Endothelial cell of umbilical vein (primary cell): ENCODE results near the gene CNN1. TPM values are rescaled to one million over a fixed set of nuclear protein-coding genes. Genes with fewer than 3 reads are reported as not detected.

Experiments
- BruUV-seq: library from RNA; stranded (reverse); fragments of 400-500 nt; replicated peaks from 2 replicates; lab custom pipeline; 2021; lab: Mats Ljungman, UMichigan
- CTCF ChIA-PET: fragments of 300-600, 350-600 bp; sonication (Branson Sonifier 250); formaldehyde crosslinking; loops from one replicate; lab custom pipeline; 2021; ENCODE audit warnings: antibody characterized with exemption, inconsistent platforms; lab: Charles Lee
- POLR2A ChIA-PET: fragments of 300-600, 350-600 bp; sonication (Branson Sonifier 250); formaldehyde crosslinking; loops from one replicate; lab custom pipeline; 2021; ENCODE audit warnings: antibody characterized with exemption, inconsistent platforms; lab: Charles Lee
- DNase-seq: peaks from one replicate; pipeline ENCODE4 v3.0.0-alpha.2; 2011; ENCODE audit warnings: low read depth, low spot score
- FAIRE-seq: peaks from 2 replicates; lab custom pipeline; 2011; peaks lifted over from hg19 to GRCh38; lab: Jason Lieb, UNC
- H2AFZ ChIP-seq: 2 replicates; pipeline ENCODE4 v1.6.0; 2012; ENCODE audit warnings: low read depth, low read length, control low read depth, inconsistent platforms
- H3K27ac ChIP-seq: 2 replicates; pipeline ENCODE4 v1.5.1; 2011; ENCODE audit warnings: low read depth, mild to moderate bottlenecking, control low read depth, low read length, moderate library complexity; ENCODE audit not compliant: insufficient read depth
- H3K27me3 ChIP-seq, 2 experiments: 2 replicates each; pipeline versions ENCODE4 v1.6.0 to v1.6.1; 2011; ENCODE audit warnings: low read length in 2 of 2, mixed read lengths in 1 of 2; ENCODE audit not compliant: control insufficient read depth in 2 of 2, insufficient read depth in 2 of 2
- H3K36me3 ChIP-seq, 2 experiments: 2 replicates in 1 of 2; 3 replicates in 1 of 2; pipeline ENCODE4 v1.5.1; 2011; ENCODE audit warnings: low read length in 2 of 2, mild to moderate bottlenecking in 1 of 2, moderate library complexity in 1 of 2; ENCODE audit not compliant: control insufficient read depth in 2 of 2, insufficient read depth in 2 of 2; ENCODE audit errors: extremely low read depth in 1 of 2
- H3K4me1 ChIP-seq: 3 replicates; pipeline ENCODE4 v1.5.1; 2011; ENCODE audit warnings: mild to moderate bottlenecking, low read length; ENCODE audit not compliant: control insufficient read depth, insufficient read depth; ENCODE audit errors: extremely low read depth
- H3K4me2 ChIP-seq: 2 replicates; pipeline ENCODE4 v1.6.1; 2011; ENCODE audit warnings: low read length, control low read depth, mixed read lengths; ENCODE audit not compliant: insufficient read depth
- H3K4me3 ChIP-seq, 3 experiments: fragments of 200-600 bp in 1 of 3; sonication (generic), shearing (Covaris generic) in 1 of 3; replicated peaks in 1 of 3; 2 replicates each; pipeline ENCODE4 v1.5.1; 2011 to 2016; ENCODE audit warnings: control low read depth in 3 of 3, low read length in 3 of 3, mild to moderate bottlenecking in 2 of 3, inconsistent platforms in 1 of 3, low read depth in 1 of 3, moderate library complexity in 1 of 3; ENCODE audit not compliant: insufficient read depth in 1 of 3
- H3K79me2 ChIP-seq: 2 replicates; pipeline ENCODE4 v1.6.0; 2012; ENCODE audit warnings: low read length, inconsistent platforms; ENCODE audit not compliant: control insufficient read depth, insufficient read depth
- H3K9ac ChIP-seq: replicated peaks from 2 replicates; pipeline ENCODE3; 2011; ENCODE audit warnings: low read length, control low read depth; ENCODE audit not compliant: insufficient read depth; ENCODE audit errors: extremely low read depth
- H3K9me1 ChIP-seq: replicated peaks from 3 replicates; pipeline ENCODE4 v1.6.0; 2011; ENCODE audit warnings: mild to moderate bottlenecking, low read length; ENCODE audit not compliant: control insufficient read depth, insufficient read depth; ENCODE audit errors: extremely low read depth
- H3K9me3 ChIP-seq: replicated peaks from 2 replicates; pipeline ENCODE4 v1.5.1; 2012; ENCODE audit warnings: low read length, inconsistent platforms; ENCODE audit not compliant: control insufficient read depth, insufficient read depth
- H4K20me1 ChIP-seq: replicated peaks from 2 replicates; pipeline ENCODE3; 2011; ENCODE audit warnings: mild to moderate bottlenecking, low read length; ENCODE audit not compliant: control insufficient read depth, insufficient read depth; ENCODE audit errors: extremely low read depth
- CTCF ChIP-seq, 2 donors: IDR thresholded peaks; 1 replicate in 1 of 2; 2 replicates in 1 of 2; pipeline ENCODE4 v1.5.1; 2011; ENCODE audit warnings: low read length in 2 of 2, mild to moderate bottlenecking in 2 of 2, moderate library complexity in 2 of 2, control low read depth in 1 of 2, inconsistent platforms in 1 of 2, low read depth in 1 of 2; ENCODE audit not compliant: insufficient read depth in 1 of 2; ENCODE audit errors: extremely low read depth in 1 of 2
- EZH2 ChIP-seq: IDR thresholded peaks from 2 replicates; pipeline ENCODE4 v1.6.1; 2012; ENCODE audit warnings: borderline replicate concordance, low read depth, mild to moderate bottlenecking, moderate library complexity, low read length, inconsistent platforms; ENCODE audit not compliant: severe bottlenecking
- FOS ChIP-seq: IDR thresholded peaks from 2 replicates; pipeline ENCODE4 v1.6.1; 2011; ENCODE audit warnings: mild to moderate bottlenecking, low read length, moderate library complexity, borderline replicate concordance; ENCODE audit not compliant: insufficient read depth
- GATA2 ChIP-seq: IDR thresholded peaks from 2 replicates; pipeline ENCODE4 v1.7.0; 2011; ENCODE audit warnings: low read depth, mild to moderate bottlenecking, moderate library complexity, mixed read lengths, low read length; ENCODE audit not compliant: insufficient read length, insufficient read depth
- JUN ChIP-seq: IDR thresholded peaks from 2 replicates; pipeline ENCODE4 v1.6.1; 2011; ENCODE audit warnings: borderline replicate concordance, low read depth; ENCODE audit not compliant: insufficient read length, insufficient read depth
- MAX ChIP-seq: IDR thresholded peaks from 2 replicates; pipeline ENCODE4 v1.6.1; 2011; ENCODE audit not compliant: insufficient read depth, insufficient read length
- MYC ChIP-seq: IDR thresholded peaks from one replicate; pipeline ENCODE4 v1.6.1; 2011; ENCODE audit warnings: mild to moderate bottlenecking, low read depth, low read length
- POLR2A ChIP-seq: IDR thresholded peaks from 2 replicates; pipeline ENCODE4 v1.6.1; 2012; ENCODE audit warnings: low read depth, mild to moderate bottlenecking, control low read depth, low read length
- POLR2AphosphoS5 ChIP-seq: IDR thresholded peaks from 2 replicates; pipeline ENCODE4 v1.6.1; 2012; ENCODE audit warnings: low read depth, mild to moderate bottlenecking, control low read depth, low read length, moderate library complexity; ENCODE audit not compliant: insufficient read depth
- dilution Hi-C: fragments of 300-500 bp; cut with MboI; formaldehyde crosslinking; loops from one replicate; pipeline ENCODE4 v1.15.0; 2019; ENCODE audit warnings: low sequenced_read_pairs; ENCODE audit not compliant: extremely low pct_ligation_motif_present
- intact Hi-C: fragments of 100-400 bp; cut with micrococcal nuclease; formaldehyde crosslinking; loops from one replicate; pipeline ENCODE4 v1.10.0; 2022
- polyA plus RNA-seq, 4 experiments: library from polyadenylated mRNA; depleted of rRNA in 3 of 4; stranded (reverse) in 3 of 4; unstranded in 1 of 4; fragments of >200 nt; gene quantifications; 2 replicates each; pipeline versions ENCODE4 v1.2.1 to v1.2.3, GENCODE V29; 2011 to 2012; ENCODE audit warnings: missing spikeins in 1 of 4
- total RNA-seq: library from RNA; stranded (reverse); gene quantifications from 2 replicates; pipeline ENCODE4 v1.2.3, GENCODE V29; 2021

The CNN1 gene
- total and polyA plus RNA-seq, 2 donors (not counting 3 experiments of a cell fraction or from before 2014, with no cell fraction given): 0.76 TPM; not detected in 1

GRCh38 chr19:11519138-11519537, 19.5 kb upstream of the CNN1 start:
- DNase-seq (no peak), FAIRE-seq (no peak)
- dilution Hi-C loops (no loop called here), intact Hi-C loops (no loop called here)
- Histone ChIP-seq H2AFZ (no peak overlapping the region), H3K79me2 (no peaks in the 10 kb centered on the region), H3K9ac (no peak overlapping the region), H3K9me3 (no peaks in the 10 kb centered on the region), H3K36me3 (no peaks in the 10 kb centered on the region), H3K9me1 (no peaks in the 10 kb centered on the region), H3K4me1 (no peaks in the 10 kb centered on the region), H3K4me3 (no peak overlapping the region), H3K27ac (no peak overlapping the region), H4K20me1 (no peaks in the 10 kb centered on the region), H3K27me3 (no peaks in the 10 kb centered on the region), H3K4me2 (no peak overlapping the region)
- CTCF ChIA-PET: no interaction called here
- POLR2A ChIA-PET: no interaction called here
- TF ChIP-seq POLR2A (no peak), POLR2AphosphoS5 (no peak), FOS (no peak), EZH2 (no peak), MAX (no peak), JUN (no peak), MYC (no peak), GATA2 (no peak), CTCF (IDR thresholded peaks at IDR 0.05; ENCODE audit: extremely low read depth in 1 of 2, insufficient read depth in 1 of 2, low read depth in 1 of 2, low read length in 2 of 2) (no peak)
- no TSS peak for BruUV-seq
